CD4-positive, alpha-beta T cell treated with Interleukin-6 for 4 hours (primary cell): ENCODE measurements around the gene SLC24A4.

Experiments used
- DNase-seq: peaks from one replicate; pipeline ENCODE4 v3.0.0-alpha.2; 2020; ENCODE audit warnings: mixed read lengths

Gene SLC24A4

DNA sequence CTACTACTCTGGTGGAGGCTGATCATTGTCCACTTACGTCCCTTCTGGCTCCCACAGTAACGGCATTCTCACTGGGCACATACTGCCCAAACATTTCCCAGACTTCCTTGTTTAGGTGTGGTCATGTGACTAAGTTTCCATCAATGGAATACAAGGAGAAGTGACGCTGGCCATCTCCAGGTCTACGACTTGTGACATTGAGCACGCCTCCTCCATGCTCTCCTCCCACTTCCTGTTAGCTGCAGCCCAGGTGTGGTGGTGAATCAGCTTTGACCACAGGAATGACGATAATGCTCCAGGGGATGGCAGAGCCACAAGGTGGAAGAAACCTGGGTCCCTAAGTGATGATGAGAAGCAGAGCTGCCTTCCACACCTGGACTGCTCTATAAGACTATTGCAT is 6.0 kb upstream of the SLC24A4 start:
- no peak for DNase-seq

DNA sequence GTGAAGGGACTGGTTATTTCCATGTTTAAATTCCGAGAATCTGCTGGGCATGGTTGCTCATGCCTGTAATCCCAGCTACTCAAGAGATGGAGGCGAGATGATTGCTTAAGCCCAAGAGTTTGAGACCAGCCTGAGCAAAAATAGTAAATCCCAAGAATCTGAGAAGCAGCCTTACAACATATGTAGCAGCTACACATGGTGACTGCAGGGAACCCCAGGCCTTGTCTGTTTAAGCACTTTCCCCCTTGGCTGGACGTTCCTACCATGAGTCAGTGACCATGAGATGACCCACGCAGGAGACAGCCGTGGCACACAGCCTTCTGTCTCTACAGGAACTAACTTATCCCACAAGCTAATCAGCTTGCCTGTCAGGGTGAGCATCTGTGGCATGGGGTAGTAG is 5.5 kb upstream of the SLC24A4 start:
- DNase-seq, result no peak

DNA sequence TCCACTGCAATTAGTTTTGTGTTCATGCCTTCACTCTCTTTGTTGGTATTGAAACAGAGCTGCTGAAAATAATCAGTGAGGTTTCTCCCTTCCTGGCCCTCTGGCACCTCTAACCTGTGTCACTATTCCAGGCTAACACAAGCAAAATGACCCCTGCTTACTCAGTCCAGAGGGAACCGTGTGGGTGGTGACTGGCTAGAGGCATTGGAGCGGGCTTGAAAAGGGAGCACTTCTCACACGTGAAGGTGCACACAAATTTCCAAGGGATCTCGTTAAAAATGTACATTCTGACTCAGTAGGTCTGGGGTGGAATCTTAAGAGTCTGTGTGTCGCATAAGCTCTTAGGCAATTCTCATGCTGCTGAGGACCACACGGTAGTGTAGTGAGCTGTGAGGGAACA is 1.3 kb upstream of the SLC24A4 start:
- DNase-seq, result no peak

- DNase-seq, result no peak
Observed at GRCh38 chr14:92322516-92322915, 449 bp upstream of the SLC24A4 start.

- no peak for DNase-seq
Observed at GRCh38 chr14:92323916-92324818, 1.2 kb downstream of the SLC24A4 start.

DNA sequence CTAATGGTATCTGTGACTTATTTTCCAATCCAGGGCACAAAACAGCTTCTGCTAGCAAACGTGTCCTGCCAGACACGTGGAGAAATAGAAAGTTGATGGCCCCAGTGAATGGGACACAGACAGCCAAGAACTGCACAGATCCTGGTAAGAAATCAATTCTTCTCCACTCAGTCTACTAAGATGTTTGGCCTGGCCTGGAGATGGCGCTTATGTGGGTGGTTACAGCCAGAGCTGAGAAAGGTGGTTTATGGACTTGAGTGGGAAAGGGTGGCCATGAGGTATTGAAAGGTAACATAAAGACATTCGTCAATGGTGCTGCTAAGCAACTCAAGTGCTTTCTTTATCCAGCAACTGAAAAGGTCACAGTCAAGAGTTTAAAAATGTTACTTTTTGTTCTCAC is 2.9 kb downstream of the SLC24A4 start:
- peak; percentile 21 for DNase-seq

- no peak for DNase-seq
Observed at GRCh38 chr14:92328664-92329255, 5.8 kb downstream of the SLC24A4 start.

- DNase-seq, result no peak
Observed at GRCh38 chr14:92334050-92334449, 11.1 kb downstream of the SLC24A4 start.

- no peak for DNase-seq
Observed at GRCh38 chr14:92336363-92336762, 13.4 kb downstream of the SLC24A4 start.

DNA sequence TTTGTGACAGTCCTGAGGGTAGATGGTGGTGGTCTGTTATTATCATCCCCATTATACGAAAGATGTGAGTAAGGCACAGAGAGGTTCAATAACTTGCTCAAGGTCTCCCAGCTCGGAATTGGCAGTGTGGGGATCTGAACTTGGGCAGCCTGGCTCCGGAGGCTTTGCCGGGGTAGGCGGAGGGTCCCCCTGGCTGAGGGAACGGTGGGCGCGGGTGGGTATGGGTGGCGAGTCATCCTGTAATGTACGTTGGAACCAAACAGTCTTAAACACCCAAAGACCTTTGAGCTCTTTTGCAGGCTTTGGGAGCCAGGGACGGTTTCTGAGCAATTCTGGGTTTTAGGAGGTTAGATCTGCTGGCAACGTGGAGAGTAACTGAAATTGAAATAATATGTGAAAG is 16.5 kb downstream of the SLC24A4 start:
- DNase-seq, result no peak

GRCh38 chr14:92340071-92340470 is 17.1 kb downstream of the SLC24A4 start:
- DNase-seq, result no peak

- DNase-seq, result no peak
Observed at GRCh38 chr14:92340931-92341330, 18.0 kb downstream of the SLC24A4 start.

DNA sequence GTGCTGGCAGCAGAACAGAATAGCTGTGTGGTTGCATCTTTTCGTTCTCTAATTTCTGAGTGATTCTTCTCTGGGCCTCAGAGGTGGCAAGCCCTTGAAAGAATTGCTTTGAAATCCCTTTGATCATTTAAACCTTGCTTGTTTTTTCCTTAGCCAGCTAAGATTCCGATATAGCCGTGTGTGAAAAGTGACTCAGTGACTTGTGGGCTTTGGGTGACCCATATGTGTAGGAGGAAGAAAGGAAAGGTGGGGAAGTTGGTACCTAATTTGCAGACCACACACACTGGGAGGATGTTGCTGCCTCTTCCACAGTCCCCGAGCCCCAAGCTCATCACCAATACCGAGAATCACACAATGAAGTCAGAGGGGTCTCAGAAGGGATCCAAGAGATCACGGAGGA is 18.8 kb downstream of the SLC24A4 start:
- DNase-seq, result no peak

- DNase-seq, result no peak
Observed at GRCh38 chr14:92348154-92348553, 25.2 kb downstream of the SLC24A4 start.

DNA sequence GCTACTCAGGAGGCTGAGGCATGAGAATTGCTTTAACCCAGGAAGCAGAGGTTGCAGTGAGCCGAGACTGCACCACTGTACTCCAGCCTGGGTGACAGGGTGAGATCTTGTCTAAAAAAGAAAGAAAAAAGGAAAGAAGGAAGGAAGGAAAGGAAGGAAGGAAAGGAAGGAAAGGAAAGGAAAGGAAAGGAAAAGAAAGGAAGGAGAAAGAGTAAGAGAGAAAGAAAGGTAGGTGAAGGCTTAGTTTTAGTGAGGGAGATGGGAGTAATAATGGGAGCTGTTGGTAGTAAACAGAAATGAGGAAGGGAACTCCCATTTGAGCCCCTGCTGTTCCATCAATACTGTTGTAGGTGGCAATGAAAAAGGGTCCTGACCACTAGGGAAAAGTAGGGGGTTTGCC is 28.8 kb downstream of the SLC24A4 start:
- DNase-seq, result no peak

DNA sequence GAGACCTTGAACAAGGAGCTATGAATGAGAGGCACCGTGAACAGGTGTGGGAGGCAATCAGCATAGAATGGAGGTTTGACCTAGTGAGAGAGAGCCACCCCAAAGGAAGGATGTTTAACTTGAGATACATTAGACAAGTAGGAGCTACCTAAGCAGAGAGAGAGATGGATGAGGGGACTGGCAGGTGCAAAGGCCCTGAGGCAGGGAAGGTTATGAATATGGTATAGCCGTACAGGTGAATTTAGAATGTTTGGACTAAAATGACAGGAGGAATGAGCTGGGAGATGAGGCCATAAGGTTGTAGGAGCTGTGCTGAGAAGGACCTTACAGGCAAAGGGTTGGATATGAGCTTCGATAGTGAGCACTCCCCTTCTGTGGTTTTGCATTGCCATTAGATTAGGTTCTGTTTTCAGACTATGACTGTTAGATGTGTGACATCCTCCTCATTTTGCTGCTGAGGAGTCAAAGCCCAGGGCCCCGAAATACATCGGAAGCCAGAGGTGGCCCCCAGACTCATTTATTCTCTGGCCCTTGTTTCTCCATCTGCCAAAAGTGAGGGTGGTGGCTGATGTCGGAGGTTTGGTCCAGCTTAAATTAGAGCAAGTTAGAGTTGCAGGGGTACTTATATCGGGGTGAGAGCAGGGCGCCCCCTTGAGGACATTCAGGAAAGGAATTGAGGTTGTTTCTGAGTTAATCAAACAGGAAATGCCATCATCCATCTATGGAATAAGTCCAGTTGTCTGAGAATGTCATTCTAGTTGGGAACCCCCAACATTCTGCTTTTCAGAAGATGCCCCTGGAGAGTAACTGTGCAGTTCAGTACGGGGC is 29.4 kb downstream of the SLC24A4 start:
- peak; percentile 20 for DNase-seq

DNA sequence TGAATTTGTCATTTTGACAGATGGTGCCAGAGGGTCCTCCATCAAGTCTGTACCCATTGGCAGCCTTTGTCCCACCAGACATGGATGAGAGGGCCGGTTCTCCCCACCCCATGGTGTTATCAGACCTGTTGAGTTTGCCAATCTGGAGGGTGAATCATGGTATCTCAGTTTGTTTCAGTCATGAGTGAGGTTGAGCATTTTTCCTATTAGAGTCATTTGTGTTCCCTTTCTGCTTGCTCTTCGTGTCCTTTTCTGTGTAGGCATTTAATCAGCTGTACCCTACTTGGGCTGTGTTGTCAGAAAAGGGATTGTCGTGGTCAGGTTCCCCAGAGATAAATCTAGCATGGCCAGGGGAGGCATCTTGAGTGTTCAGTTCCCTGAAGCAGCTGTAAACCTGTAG is 30.5 kb downstream of the SLC24A4 start:
- no peak for DNase-seq

GRCh38 chr14:92356677-92357076 is 33.7 kb downstream of the SLC24A4 start:
- no peak for DNase-seq

- DNase-seq, result no peak
Observed at GRCh38 chr14:92360651-92361370, 37.8 kb downstream of the SLC24A4 start.

GRCh38 chr14:92362781-92363235 is 39.8 kb downstream of the SLC24A4 start:
- DNase-seq, result no peak

DNA sequence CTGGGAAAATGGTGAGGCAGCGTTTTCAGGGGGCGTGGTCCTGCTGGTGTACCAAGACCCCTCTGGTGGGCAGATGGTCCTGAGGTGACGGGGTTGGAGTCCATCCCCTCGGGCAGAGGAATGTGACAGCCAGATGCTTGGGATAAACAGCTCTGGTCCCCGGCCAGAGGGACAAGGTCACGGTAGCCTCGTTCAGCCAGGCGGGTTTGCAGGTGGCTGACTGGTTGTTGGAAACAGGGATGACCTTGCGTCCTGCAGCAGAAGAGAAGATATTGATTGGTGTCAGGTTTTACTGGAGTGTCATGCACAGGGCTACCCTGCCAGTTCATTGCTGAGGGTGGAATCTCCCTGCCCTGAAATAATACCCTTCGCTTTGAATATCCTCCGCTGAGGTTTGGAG is 43.3 kb downstream of the SLC24A4 start:
- no peak for DNase-seq

- DNase-seq, result no peak
Observed at GRCh38 chr14:92368001-92368400, 45.0 kb downstream of the SLC24A4 start.

GRCh38 chr14:92369097-92369496 is 46.1 kb downstream of the SLC24A4 start:
- no peak for DNase-seq
